Fibroblast of lung (primary cell): ENCODE measurements around the gene GFM1. TPM values are rescaled to one million over a fixed set of nuclear protein-coding genes. Genes with fewer than 3 reads are reported as not detected.

ENCODE experiments used
- DNase-seq, 2 donors: peaks; one replicate each; pipeline versions ENCODE4 v3.0.0 to v3.0.0-alpha.2; 2010; ENCODE audit warnings: low read depth in 2 of 2
- H2AFZ ChIP-seq: 2 replicates; pipeline ENCODE4 v1.5.1; 2012; ENCODE audit warnings: low read length, control low read depth, inconsistent platforms
- H3K27ac ChIP-seq: 2 replicates; pipeline ENCODE4 v1.5.1; 2011; ENCODE audit warnings: low read length, control low read depth; ENCODE audit not compliant: insufficient read depth
- H3K27me3 ChIP-seq: 2 replicates; pipeline ENCODE4 v1.5.1; 2011; ENCODE audit warnings: mild to moderate bottlenecking, low read length; ENCODE audit not compliant: control insufficient read depth, insufficient read depth
- H3K36me3 ChIP-seq: 2 replicates; pipeline ENCODE4 v1.5.1; 2011; ENCODE audit warnings: low read length; ENCODE audit not compliant: control insufficient read depth, insufficient read depth
- H3K4me1 ChIP-seq: 2 replicates; pipeline ENCODE4 v1.5.1; 2011; ENCODE audit warnings: low read length; ENCODE audit not compliant: control insufficient read depth, insufficient read depth; ENCODE audit errors: extremely low read depth
- H3K4me2 ChIP-seq: 2 replicates; pipeline ENCODE4 v1.5.1; 2011; ENCODE audit warnings: low read length, control low read depth; ENCODE audit not compliant: insufficient read depth; ENCODE audit errors: extremely low read depth
- H3K4me3 ChIP-seq, 4 experiments: fragments of 200-600 bp in 1 of 4; sonication (generic) in 1 of 4; replicated peaks in 1 of 4; 2 replicates each; pipeline ENCODE4 v1.5.1; 2011 to 2016; ENCODE audit warnings: low read length in 4 of 4, low read depth in 3 of 4, mild to moderate bottlenecking in 3 of 4, control low read depth in 2 of 4, inconsistent platforms in 1 of 4, mixed read lengths in 1 of 4; ENCODE audit not compliant: insufficient read depth in 1 of 4; ENCODE audit errors: control extremely low read depth in 1 of 4
- H3K79me2 ChIP-seq: 2 replicates; pipeline ENCODE4 v1.5.1; 2012; ENCODE audit warnings: mild to moderate bottlenecking, low read length, inconsistent platforms; ENCODE audit not compliant: control insufficient read depth, insufficient read depth
- H3K9ac ChIP-seq: 2 replicates; pipeline ENCODE4 v1.5.1; 2011; ENCODE audit warnings: mild to moderate bottlenecking, low read length, control low read depth; ENCODE audit not compliant: insufficient read depth
- H3K9me3 ChIP-seq: 2 replicates; pipeline ENCODE4 v1.5.1; 2012; ENCODE audit warnings: low read depth, low read length; ENCODE audit not compliant: control insufficient read depth, insufficient read depth
- H4K20me1 ChIP-seq: 2 replicates; pipeline ENCODE4 v1.5.1; 2011; ENCODE audit warnings: low read length; ENCODE audit not compliant: control insufficient read depth, insufficient read depth; ENCODE audit errors: extremely low read depth
- EZH2 ChIP-seq: IDR thresholded peaks from 2 replicates; pipeline ENCODE4 v1.5.1; 2012; ENCODE audit warnings: low read length, control low read depth, mild to moderate bottlenecking; ENCODE audit errors: missing control alignments
- polyA plus RNA-seq, 2 donors: library from polyadenylated mRNA; depleted of rRNA in 1 of 2; stranded (reverse) in 1 of 2; unstranded in 1 of 2; fragments of >200 nt; gene quantifications; 2 replicates each; pipeline ENCODE4 v1.2.1, GENCODE V29; 2011 to 2012; ENCODE audit warnings: missing spikeins in 1 of 2
- total RNA-seq: library from RNA; depleted of rRNA; stranded (reverse); fragments of >200 nt; gene quantifications from 2 replicates; pipeline ENCODE4 v1.2.1, GENCODE V29; 2014
- TF ChIP-seq, protein P1 (sequence below), 2 donors: IDR thresholded peaks in 1 of 2; conservative IDR thresholded peaks in 1 of 2; 1 replicate in 1 of 2; 2 replicates in 1 of 2; pipeline ENCODE4 v1.5.1; 2011 to 2012; ENCODE audit warnings: low read length in 2 of 2, control low read depth in 1 of 2, inconsistent platforms in 1 of 2, low read depth in 1 of 2, mild to moderate bottlenecking in 1 of 2

GFM1 gene
- total and polyA plus RNA-seq, 2 donors (not counting 1 experiment from before 2014, with no cell fraction given), result 30.5 to 38.6 TPM

DNA sequence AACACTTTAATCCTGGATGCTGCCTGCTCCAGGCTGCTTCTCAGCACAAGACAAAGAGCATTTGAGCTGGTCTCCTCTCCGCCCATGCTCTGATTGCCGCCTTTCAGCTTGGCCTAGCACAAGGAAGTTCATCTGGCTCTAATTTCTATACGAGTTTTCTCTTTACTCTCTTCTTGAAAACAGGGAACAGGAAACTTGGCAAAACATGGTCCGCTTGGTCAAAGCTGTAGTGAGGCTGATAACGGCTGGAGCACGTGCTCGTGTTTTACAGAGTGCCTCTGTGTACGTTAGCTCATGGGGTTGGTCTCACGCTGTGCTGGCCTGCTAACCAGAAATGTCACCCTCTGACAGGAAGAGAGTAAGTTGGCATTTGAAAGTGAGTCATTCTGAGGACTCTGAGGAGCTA is 68.8 kb downstream of the GFM1 start:
- no peak overlapping the region for H3K27ac ChIP-seq
- H3K4me1 ChIP-seq, result peaks cover 18% of the 10 kb centered on the region
- DNase-seq, result peak; percentile 50 to 54

DNA sequence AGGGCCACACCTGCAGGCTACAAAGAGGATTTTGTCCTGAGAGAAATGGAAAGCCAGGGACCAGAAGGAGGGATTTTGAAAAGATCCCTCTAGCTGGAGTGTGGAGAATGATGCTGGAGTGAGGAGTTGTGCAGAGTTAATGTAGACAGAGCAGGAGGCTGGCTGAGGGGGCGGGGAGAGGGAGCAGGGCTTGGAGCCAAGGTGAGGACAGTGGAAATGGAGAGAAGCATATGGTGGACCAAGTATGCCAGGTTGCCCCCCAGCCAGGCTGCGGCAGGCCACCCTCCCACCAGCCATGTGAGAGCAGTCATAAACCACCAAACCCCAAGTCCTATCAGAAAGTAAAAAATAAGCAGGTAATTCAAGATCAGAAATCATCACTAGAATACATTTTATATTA is 73.2 kb downstream of the GFM1 start:
- H3K4me3 ChIP-seq, result no peak overlapping the region
- no peaks in the 10 kb centered on the region for H4K20me1 ChIP-seq
- no peak overlapping the region for H3K27ac ChIP-seq
- H3K4me1 ChIP-seq, result peaks cover 7% of the 10 kb centered on the region
- H3K27me3 ChIP-seq, result no peaks in the 10 kb centered on the region
- no peaks in the 10 kb centered on the region for H3K79me2 ChIP-seq
- H3K36me3 ChIP-seq, result no peaks in the 10 kb centered on the region
- H2AFZ ChIP-seq, result no peak overlapping the region
- no peak for DNase-seq
- H3K4me2 ChIP-seq, result no peak overlapping the region
- H3K9ac ChIP-seq, result no peak overlapping the region
- TF ChIP-seq, protein P1, sequence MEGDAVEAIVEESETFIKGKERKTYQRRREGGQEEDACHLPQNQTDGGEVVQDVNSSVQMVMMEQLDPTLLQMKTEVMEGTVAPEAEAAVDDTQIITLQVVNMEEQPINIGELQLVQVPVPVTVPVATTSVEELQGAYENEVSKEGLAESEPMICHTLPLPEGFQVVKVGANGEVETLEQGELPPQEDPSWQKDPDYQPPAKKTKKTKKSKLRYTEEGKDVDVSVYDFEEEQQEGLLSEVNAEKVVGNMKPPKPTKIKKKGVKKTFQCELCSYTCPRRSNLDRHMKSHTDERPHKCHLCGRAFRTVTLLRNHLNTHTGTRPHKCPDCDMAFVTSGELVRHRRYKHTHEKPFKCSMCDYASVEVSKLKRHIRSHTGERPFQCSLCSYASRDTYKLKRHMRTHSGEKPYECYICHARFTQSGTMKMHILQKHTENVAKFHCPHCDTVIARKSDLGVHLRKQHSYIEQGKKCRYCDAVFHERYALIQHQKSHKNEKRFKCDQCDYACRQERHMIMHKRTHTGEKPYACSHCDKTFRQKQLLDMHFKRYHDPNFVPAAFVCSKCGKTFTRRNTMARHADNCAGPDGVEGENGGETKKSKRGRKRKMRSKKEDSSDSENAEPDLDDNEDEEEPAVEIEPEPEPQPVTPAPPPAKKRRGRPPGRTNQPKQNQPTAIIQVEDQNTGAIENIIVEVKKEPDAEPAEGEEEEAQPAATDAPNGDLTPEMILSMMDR (conservative IDR thresholded peaks at IDR 0.05 in 1 of 2, IDR thresholded peaks at IDR 0.05 in 1 of 2; ENCODE audit: low read depth in 1 of 2, low read length in 2 of 2), result no peak
- no peak for TF ChIP-seq EZH2
- H3K9me3 ChIP-seq, result no peaks in the 10 kb centered on the region

More for the DNA sequence above, 68.8 kb downstream of the GFM1 start:
- no peaks in the 10 kb centered on the region for H3K79me2 ChIP-seq
- TF ChIP-seq, protein P1 (conservative IDR thresholded peaks at IDR 0.05 in 1 of 2, IDR thresholded peaks at IDR 0.05 in 1 of 2; ENCODE audit: low read depth in 1 of 2, low read length in 2 of 2), result no peak
- TF ChIP-seq EZH2, result no peak
- H3K27me3 ChIP-seq, result no peaks in the 10 kb centered on the region
- no peaks in the 10 kb centered on the region for H3K36me3 ChIP-seq
- H4K20me1 ChIP-seq, result no peaks in the 10 kb centered on the region
- H3K4me3 ChIP-seq, result no peak overlapping the region
- no peak overlapping the region for H2AFZ ChIP-seq
- no peak overlapping the region for H3K9ac ChIP-seq
- H3K9me3 ChIP-seq, result no peaks in the 10 kb centered on the region
- no peak overlapping the region for H3K4me2 ChIP-seq

- Histone ChIP-seq H3K27ac (no peak overlapping the region), H2AFZ (no peak overlapping the region), H3K9ac (no peak overlapping the region), H4K20me1 (no peaks in the 10 kb centered on the region), H3K4me1 (peaks cover 16% of the 10 kb centered on the region), H3K27me3 (no peaks in the 10 kb centered on the region), H3K4me3 (no peak overlapping the region), H3K79me2 (no peaks in the 10 kb centered on the region), H3K9me3 (no peaks in the 10 kb centered on the region), H3K4me2 (no peak overlapping the region), H3K36me3 (no peaks in the 10 kb centered on the region)
- peak; percentile 98 for DNase-seq
- TF ChIP-seq EZH2, result no peak
- TF ChIP-seq, protein P1 (conservative IDR thresholded peaks at IDR 0.05 in 1 of 2, IDR thresholded peaks at IDR 0.05 in 1 of 2; ENCODE audit: low read depth in 1 of 2, low read length in 2 of 2), result no peak
These were observed 74.3 kb downstream of the GFM1 start for GRCh38 chr3:158718490-158719170.
